Peyer's patch (tissue), 4 donors: ENCODE measurements around the gene MARCHF4. TPM values are rescaled to one million over a fixed set of nuclear protein-coding genes. Genes with fewer than 3 reads are reported as not detected.

Experiments used
- DNase-seq, 3 donors: peaks; one replicate each; pipeline ENCODE4 v3.0.0-alpha.2; 2017 to 2019
- H3K27ac ChIP-seq, 4 donors: fragments of 200-600 bp; sonication (generic); one replicate each; pipeline ENCODE4 v1.5.1; 2016 to 2019
- H3K27me3 ChIP-seq, 2 donors: fragments of 200-600 bp; sonication (generic); one replicate each; pipeline ENCODE4 v1.5.1; 2019
- H3K36me3 ChIP-seq, 3 donors: fragments of 200-600 bp; sonication (generic); one replicate each; pipeline ENCODE4 v1.5.1; 2016 to 2019
- H3K4me1 ChIP-seq, 4 donors: fragments of 200-600 bp; sonication (generic); one replicate each; pipeline ENCODE4 v1.5.1; 2016 to 2019
- H3K4me3 ChIP-seq, 4 donors: fragments of 200-600 bp; sonication (generic); 1 replicate in 3 of 4; 2 replicates in 1 of 4; pipeline ENCODE4 v1.5.1; 2016 to 2019; ENCODE audit warnings: mild to moderate bottlenecking in 1 of 4
- H3K9me3 ChIP-seq, 4 donors: fragments of 200-600 bp; sonication (generic); one replicate each; pipeline ENCODE4 v1.5.1; 2016 to 2019; ENCODE audit warnings: mild to moderate bottlenecking in 1 of 4
- POLR2A ChIP-seq, 2 donors: fragments of 450-650 bp; IDR thresholded peaks; one replicate each; pipeline ENCODE4 v1.5.1; 2017; ENCODE audit warnings: antibody characterized with exemption in 2 of 2, mild to moderate bottlenecking in 2 of 2, moderate library complexity in 2 of 2
- total RNA-seq, 4 donors: library from RNA; depleted of rRNA; stranded (reverse); fragments of >200 nt; gene quantifications; one replicate each; pipeline ENCODE4 v1.1.0, GENCODE V29; 2016
- TF ChIP-seq, protein P1 (sequence below), 6 experiments: fragments of 450-650 bp in 4 of 6; fragments of 200-600 bp in 2 of 6; sonication (generic) in 1 of 6; IDR thresholded peaks; one replicate each; pipeline ENCODE4 v1.5.1; 2017 to 2019; ENCODE audit warnings: antibody characterized with exemption in 6 of 6, mild to moderate bottlenecking in 3 of 6, moderate library complexity in 1 of 6

MARCHF4 gene
- total RNA-seq, 4 donors from 2014 or later, result 0.35 TPM; not detected in 3

DNA sequence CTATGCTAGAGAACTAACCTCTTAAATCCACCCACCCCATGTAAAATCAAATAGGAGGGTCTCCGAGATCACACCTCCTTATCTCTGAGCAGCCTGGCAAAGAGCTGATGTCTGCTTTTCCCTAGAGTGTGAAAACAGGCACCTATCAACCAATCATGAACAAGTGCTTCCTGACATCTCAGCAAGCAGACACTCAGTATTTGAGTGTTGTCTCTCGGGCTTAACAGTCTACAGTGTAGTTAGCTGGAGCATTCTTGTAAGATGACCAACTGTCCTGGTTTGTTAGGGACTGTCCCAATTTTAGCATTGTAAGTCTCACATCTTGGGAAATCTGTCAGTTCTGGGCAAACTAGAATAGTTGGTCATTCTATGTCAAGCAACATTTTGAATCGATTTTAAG, 26.4 kb downstream of the MARCHF4 start:
- DNase-seq, result no peak
- TF ChIP-seq POLR2A (IDR thresholded peaks at IDR 0.05), result no peak
- TF ChIP-seq, protein P1, sequence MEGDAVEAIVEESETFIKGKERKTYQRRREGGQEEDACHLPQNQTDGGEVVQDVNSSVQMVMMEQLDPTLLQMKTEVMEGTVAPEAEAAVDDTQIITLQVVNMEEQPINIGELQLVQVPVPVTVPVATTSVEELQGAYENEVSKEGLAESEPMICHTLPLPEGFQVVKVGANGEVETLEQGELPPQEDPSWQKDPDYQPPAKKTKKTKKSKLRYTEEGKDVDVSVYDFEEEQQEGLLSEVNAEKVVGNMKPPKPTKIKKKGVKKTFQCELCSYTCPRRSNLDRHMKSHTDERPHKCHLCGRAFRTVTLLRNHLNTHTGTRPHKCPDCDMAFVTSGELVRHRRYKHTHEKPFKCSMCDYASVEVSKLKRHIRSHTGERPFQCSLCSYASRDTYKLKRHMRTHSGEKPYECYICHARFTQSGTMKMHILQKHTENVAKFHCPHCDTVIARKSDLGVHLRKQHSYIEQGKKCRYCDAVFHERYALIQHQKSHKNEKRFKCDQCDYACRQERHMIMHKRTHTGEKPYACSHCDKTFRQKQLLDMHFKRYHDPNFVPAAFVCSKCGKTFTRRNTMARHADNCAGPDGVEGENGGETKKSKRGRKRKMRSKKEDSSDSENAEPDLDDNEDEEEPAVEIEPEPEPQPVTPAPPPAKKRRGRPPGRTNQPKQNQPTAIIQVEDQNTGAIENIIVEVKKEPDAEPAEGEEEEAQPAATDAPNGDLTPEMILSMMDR (IDR thresholded peaks at IDR 0.05), result no peak
- Histone ChIP-seq H3K27me3 (no peaks in the 10 kb centered on the region), H3K36me3 (no peaks in the 10 kb centered on the region), H3K4me3 (no peak overlapping the region), H3K27ac (no peak overlapping the region), H3K9me3 (no peaks in the 10 kb centered on the region), H3K4me1 (no peaks in the 10 kb centered on the region)

DNA sequence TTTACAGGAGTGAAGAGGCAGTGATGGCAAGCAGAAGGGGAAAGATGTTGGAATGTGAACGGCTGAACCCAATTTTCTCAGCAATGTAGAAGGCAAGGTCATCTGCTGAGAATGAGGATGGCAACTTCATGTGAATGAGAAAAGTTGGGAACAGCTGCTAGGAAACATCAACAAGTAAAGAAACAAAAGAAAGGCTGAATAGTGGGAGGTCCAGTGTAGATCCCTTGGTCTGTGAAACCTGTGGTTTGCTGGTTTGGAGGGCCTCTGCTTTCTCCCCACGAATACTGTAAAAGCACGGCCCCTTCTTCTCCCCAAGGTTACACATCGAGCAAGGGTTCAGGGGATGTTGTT, 27.4 kb downstream of the MARCHF4 start:
- H3K27me3 ChIP-seq, result no peaks in the 10 kb centered on the region
- no peak overlapping the region for H3K27ac ChIP-seq
- no peak for TF ChIP-seq POLR2A (IDR thresholded peaks at IDR 0.05)
- TF ChIP-seq, protein P1 (IDR thresholded peaks at IDR 0.05), result no peak
- no peaks in the 10 kb centered on the region for H3K9me3 ChIP-seq
- DNase-seq, result no peak
- no peaks in the 10 kb centered on the region for H3K36me3 ChIP-seq
- H3K4me1 ChIP-seq, result no peaks in the 10 kb centered on the region
- no peak overlapping the region for H3K4me3 ChIP-seq

DNA sequence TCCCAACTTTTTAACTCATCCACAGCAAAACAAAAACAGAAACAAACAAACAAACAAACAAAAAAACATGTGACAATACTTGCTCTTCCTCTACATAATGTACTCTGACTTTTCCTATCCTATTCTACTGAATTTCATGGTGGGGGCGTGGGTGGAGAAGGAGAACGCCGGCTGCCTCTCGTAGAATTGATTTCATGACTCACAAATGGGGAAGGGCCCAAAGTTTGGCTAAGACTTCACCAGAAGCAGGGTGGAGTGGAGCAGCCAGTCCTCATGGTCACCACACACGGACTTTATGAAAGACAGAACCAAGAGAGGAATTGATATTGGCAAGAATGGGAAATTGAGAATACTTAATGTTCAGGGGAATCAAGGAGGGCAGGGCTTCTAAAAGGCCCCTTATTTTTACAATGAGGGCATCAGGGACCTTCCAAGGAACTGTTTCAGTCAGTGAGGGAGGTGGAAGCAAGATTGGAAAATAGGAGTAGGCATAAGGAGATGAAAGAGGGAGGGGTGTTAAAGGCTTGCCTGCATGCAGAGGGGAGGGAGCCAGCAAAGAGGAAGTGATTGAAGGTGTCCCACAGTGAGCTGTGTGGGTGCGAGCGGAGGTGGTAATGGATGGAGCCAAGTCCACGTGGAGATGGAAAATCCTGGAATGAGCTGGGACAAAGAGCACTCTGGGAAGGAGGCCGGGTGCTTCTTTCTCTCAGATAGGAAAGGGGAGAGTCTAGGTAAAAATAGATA, 27.9 kb downstream of the MARCHF4 start:
- Histone ChIP-seq H3K9me3 (no peaks in the 10 kb centered on the region), H3K4me3 (no peak overlapping the region), H3K27me3 (no peaks in the 10 kb centered on the region), H3K27ac (no peak overlapping the region), H3K4me1 (no peaks in the 10 kb centered on the region), H3K36me3 (no peaks in the 10 kb centered on the region)
- TF ChIP-seq POLR2A (IDR thresholded peaks at IDR 0.05), result no peak
- no peak for DNase-seq

DNA sequence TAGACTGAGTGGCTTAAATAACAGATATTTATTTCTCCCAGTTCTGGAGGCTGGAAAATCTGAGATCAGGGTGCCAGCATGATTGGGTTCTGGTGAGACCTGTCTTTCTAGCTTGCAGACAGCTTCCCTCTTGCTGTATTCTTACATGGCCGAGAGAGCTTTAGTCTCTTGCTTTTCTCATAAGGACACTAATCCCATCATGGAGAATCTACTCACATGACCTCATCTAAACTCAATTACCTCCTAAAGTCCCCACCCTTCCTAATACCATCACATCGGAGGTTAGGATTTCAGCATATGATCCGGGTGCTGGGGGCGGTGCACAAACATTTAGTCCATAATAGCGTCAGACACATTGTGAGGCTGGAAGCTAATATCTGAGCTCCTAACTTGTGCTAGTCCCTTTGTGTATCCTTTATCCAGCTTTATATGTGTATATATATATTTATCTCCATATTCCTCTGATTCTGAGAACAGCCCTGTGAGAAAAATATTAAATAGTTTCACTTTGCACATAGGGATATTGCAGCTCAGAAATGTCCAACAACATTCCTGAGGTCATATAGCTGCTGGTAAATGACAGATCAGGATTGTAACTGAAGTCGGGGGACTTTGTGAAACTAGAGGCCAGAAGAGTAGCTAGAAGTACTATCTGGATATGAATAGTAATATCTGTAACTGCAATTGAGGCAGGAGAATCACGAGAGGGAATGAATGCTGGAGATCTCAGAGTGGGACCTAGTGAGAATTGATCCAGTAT, 28.9 kb downstream of the MARCHF4 start:
- no peaks in the 10 kb centered on the region for H3K36me3 ChIP-seq
- no peak overlapping the region for H3K4me3 ChIP-seq
- H3K4me1 ChIP-seq, result no peaks in the 10 kb centered on the region
- H3K9me3 ChIP-seq, result no peaks in the 10 kb centered on the region
- no peak for TF ChIP-seq POLR2A (IDR thresholded peaks at IDR 0.05)
- TF ChIP-seq, protein P1 (IDR thresholded peaks at IDR 0.05), result no peak
- no peaks in the 10 kb centered on the region for H3K27me3 ChIP-seq
- no peak overlapping the region for H3K27ac ChIP-seq
- DNase-seq, result no peak

DNA sequence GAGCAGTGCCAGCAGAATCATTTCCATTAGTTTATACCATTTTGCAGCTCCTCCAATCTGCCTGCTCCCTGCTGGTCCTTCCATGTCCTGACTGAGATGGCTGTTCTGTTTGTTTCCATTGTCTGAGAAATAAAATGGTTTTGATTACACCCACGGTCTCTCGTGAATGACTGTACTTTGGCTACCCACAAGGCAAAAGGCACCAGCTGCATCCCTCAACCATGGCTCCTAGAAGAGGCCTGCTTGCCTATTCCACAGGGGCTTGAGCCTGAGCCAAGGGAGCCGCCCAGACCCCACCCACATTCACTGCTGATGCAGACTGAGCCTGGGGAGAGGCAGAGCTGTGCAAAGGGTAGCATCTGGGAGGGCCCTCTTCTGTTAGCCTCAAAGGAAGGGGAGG, 31.2 kb downstream of the MARCHF4 start:
- Histone ChIP-seq H3K4me3 (no peak overlapping the region), H3K27ac (no peak overlapping the region), H3K4me1 (no peaks in the 10 kb centered on the region), H3K27me3 (no peaks in the 10 kb centered on the region), H3K9me3 (no peaks in the 10 kb centered on the region), H3K36me3 (no peaks in the 10 kb centered on the region)
- no peak for DNase-seq
- TF ChIP-seq, protein P1 (IDR thresholded peaks at IDR 0.05), result no peak
- no peak for TF ChIP-seq POLR2A (IDR thresholded peaks at IDR 0.05)

DNA sequence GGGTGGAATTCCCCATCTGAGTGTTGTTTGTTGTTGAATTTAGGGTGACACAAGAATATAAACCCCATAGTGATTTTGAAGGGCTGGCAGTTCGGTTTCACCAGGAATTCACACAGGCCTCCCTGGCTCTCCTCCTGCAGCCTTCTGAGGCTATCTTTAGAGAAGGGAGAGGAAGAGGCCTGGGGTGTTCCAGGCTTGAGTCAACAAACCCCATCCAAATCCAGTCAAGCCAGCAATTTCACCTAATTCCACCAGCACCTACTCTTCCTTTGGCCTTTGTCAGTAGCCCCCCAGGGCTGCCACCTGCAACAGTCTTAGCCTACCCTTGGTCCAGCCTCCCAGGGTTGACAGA, 32.0 kb downstream of the MARCHF4 start:
- no peaks in the 10 kb centered on the region for H3K9me3 ChIP-seq
- no peak overlapping the region for H3K4me3 ChIP-seq
- H3K4me1 ChIP-seq, result no peaks in the 10 kb centered on the region
- no peak for TF ChIP-seq POLR2A (IDR thresholded peaks at IDR 0.05)
- TF ChIP-seq, protein P1 (IDR thresholded peaks at IDR 0.05), result no peak
- no peaks in the 10 kb centered on the region for H3K36me3 ChIP-seq
- no peak for DNase-seq
- no peak overlapping the region for H3K27ac ChIP-seq
- no peaks in the 10 kb centered on the region for H3K27me3 ChIP-seq
